Measurements from ENCODE around the gene TRIM31.

TRIM31 gene, protein sequence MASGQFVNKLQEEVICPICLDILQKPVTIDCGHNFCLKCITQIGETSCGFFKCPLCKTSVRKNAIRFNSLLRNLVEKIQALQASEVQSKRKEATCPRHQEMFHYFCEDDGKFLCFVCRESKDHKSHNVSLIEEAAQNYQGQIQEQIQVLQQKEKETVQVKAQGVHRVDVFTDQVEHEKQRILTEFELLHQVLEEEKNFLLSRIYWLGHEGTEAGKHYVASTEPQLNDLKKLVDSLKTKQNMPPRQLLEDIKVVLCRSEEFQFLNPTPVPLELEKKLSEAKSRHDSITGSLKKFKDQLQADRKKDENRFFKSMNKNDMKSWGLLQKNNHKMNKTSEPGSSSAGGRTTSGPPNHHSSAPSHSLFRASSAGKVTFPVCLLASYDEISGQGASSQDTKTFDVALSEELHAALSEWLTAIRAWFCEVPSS

DNA sequence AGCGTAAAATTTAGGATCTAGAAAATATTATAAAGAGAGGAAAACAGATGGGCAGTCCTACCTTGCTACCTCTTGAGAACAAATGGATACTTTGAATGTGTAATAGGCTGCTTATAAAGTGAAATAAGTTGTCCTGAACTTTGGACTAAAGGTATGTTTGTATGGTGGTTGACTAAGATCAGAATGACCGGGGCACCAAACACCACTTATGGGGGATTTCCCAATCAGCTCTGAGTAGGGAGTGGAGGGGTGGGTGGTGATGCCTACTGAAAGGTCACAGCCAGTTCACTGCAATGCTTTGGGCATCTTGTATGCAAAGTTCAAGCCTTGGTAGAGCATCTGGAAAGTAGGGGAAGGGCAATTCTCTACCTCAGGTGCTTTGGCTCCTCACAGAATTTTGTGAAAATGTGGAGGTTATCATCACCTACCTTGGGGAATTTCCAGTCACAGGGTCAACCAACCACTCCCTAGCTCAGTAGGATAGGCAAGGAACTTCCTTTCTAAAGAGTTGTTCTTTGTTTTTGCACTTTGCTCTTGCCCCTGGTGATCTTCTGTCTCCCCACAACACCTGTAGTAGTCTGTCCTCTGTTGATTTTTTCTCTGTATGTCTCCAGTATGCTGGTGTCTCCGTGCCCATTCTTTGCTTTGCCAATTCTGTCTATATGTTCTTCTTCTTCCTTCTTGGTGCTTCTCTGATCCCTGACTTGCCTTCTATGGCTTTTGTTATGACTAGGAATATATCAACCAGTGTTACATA lies at the start of gene TRIM31:
Gene TRIM31 (minus strand): TSS at position 88 of the 757 bp plus-strand sequence. CDS start 285 bp downstream, outside the sequence.
- DNase-seq (ENCODE audit: low spot score) = no peak

DNA sequence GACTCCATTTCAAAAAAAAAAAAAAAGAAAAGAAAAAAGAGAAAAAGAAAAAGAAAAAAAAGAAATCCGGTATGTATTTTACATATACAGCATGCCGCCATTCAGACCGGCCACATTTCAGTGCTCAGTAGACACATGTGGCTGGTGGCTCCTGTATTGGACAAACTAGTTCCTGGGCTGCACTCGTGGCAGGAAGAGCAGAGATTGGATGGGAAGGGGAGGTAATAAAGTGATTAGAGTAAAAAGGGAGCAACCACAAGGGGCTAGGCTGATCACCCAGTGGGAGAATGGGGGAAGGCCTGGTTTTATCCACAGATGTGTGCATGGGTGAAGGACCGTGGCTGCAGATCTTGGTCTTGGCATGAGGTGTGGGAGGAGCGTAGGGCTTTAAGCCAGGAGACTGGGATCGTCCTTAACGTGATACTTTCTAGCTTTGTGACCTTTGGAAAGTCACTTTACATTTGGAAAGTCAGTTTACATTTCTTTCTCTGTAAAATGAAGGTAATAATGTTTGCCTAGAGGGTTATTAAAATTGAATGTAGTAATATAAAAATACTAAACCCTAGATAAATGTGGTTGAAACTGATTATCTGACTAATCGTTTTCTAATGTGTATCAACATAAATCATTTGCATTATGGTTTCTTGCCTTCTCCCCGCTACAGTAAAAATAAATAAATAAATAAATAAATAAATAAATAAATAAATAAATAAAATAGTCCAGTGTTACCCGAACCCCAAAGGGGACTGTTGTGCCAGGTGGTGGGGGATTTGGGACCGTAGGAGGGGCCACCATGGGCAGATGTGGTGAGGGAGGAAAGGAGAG lies 49.6 kb upstream of the TRIM31 start:
- no peak for DNase-seq (ENCODE audit: low spot score)

DNA sequence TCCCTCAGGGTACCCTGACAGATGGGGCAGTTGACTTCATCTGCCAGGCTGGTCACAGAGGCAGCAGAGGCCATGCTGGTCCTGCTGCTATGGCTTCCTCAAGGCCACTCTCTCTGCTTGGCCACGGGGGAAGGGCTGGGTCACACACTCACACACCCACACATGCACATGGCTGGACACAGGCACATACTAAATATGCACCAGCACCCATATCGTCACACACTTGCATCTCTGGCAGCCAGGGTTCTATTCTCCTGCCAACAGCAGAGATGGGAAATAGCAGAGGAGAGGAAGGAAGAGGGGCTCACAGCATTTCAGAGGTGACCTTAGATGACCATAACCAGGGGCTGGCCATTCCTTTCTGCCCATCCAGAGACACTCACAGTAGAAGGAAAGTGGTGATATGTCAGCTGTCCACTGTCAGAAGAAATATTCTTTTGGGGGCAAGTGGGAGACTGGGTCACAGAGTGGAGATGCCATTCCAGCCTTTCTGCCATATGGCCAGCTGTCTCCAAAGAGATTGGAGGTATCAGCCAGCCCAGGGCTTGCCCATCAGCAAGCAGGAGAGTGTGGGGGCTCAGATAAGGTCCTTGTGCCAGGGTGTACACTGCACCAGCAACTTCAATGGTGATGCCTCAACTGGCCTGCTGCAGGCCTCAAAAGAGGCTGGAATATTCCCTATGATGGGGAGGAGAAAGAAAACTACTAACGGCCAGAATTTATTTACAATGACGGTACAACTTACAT lies 48.1 kb upstream of the TRIM31 start, which contains the start of gene TRIM10:
Gene TRIM10 (minus strand): TSS at position 427 of the 747 bp plus-strand sequence. CDS start 353 bp downstream, at position 74.
- DNase-seq (ENCODE audit: low spot score) = no peak

DNA sequence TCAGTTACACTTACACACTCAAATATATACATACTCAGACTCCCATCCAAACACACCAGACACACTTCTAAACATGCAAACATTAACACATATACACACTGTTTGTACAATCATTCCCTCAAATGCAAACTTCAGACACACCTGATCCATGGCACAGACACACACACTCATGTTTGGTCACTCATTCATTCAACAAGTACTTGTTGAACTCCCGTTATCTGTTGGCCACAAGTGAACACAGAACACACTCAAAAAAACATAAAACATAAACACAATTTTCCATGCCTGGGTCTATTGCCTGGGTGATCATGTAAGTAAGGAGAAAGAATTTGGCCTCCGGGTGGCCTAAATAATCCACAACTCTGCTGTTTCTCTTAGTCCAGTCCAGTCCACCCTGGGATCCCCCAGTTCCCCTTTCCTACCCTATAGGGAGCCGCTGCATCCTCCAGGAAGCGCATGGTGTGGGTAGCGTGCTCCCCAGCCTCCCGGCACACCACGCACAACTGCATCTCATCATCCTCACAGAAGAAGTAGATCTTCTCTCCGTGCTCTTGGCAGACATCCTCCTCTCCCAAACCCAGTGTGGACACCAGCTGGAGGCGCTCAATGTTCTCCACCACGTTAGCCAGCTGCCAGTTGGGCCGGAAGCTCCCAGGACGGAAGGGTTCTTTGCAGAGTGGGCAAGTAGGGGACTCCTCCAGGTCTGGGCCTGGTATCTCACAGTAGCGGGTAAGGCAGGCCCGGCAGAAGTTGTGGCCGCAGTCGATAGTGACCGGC lies 47.3 kb upstream of the TRIM31 start:
- no peak for DNase-seq (ENCODE audit: low spot score)

DNA sequence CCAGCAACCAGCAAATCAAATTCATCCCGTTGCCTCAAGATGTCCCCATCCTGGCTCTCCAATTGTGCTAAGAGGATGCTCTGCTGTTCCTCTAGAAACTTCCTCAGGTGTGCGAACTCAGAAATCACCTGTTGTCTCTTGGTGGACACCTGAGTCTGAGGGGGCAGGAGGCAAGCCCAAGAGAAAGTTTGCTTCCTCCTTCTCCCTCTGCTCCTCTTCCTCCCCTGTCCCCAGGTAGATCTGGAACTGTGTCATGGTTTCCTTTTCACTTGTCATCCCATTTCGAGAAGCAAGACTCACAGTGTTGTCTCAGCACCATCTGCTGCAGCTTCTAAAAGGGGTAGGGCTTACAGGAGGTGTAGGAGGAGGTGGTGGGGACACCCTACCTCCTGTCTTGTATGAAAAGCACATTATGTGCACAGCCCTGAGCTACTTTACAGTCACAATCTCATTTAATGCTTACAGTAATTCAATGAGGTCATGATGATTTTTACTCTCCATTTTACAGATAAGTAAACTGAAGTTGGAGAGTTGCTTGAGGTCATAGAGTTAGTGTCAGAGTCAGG lies 45.7 kb upstream of the TRIM31 start:
- no peak for DNase-seq (ENCODE audit: low spot score)

DNA sequence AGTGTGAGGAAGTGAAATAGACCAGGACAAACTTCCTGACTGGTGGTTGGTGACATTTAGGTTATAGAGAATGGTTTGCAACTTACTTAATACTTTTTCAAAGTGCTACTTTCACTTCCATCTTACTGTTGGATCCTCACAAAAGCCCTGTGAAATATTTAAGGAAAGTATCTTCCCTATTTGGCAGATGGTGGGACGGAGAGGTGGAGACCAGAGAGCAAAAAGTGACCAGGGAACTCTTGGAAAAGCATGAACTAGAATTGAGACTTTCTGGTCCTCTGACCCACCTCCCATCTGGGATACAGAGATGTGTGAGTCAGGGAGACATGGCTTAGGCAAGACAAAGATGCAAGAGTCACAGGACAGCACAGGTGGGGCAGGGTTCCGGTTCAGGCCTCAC lies 45.1 kb upstream of the TRIM31 start:
- no peak for DNase-seq (ENCODE audit: low spot score)

DNA sequence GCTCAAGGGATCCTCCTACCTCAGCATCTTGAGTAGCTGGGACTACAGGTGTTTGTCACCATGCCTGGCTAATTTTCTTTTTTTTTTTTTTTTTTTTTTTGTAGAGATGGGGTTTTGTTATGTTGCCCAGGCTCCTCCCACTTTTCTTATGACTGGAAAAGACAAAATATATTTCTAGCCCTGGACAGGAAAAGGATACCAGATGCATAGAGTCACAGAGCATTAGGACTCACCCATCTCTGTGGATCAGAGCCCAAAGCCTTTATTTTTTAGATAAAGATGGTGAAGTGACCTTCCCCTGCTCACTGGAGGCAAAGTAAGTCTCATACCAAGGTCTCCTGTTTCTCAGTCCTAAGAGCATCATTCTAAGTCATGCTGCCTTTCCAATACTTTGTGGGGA lies 44.7 kb upstream of the TRIM31 start:
- no peak for DNase-seq (ENCODE audit: low spot score)

DNA sequence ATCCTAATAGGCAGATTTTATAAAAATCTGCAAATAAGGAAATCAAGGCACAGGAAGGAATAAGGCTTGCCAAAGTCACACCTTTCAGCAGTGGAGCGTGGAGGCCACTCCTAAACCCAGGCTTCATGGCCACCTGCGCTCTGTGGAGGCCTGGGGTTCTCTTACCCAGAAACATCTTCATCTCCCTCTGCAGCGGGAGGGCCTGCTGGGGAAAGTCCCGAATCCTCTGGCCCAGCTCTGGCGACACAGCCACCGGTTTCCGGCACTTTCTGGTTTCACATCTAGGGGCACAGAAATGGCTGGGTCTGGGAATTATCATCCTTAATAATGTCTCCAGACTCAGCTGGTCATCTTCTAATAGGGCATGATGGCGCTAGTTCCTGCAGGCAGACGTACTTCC lies 43.9 kb upstream of the TRIM31 start:
- DNase-seq (ENCODE audit: low spot score) = no peak

DNA sequence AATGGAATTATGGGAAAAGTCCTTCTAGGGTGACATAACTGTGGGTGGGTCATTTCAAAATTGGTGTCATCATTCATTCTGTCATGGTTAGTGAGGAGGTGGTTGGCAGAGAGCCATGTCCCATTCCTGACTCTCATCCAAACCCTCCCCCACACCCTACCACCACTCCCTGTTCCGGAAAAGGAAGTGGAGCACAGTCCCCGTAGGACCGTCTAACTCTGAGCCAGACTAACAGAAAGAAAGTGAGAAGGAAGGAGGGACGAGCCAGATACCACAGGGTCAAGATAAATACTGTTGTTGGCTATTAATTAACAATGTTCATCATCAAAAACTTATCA lies 43.3 kb upstream of the TRIM31 start:
- DNase-seq (ENCODE audit: low spot score) = no peak

DNA sequence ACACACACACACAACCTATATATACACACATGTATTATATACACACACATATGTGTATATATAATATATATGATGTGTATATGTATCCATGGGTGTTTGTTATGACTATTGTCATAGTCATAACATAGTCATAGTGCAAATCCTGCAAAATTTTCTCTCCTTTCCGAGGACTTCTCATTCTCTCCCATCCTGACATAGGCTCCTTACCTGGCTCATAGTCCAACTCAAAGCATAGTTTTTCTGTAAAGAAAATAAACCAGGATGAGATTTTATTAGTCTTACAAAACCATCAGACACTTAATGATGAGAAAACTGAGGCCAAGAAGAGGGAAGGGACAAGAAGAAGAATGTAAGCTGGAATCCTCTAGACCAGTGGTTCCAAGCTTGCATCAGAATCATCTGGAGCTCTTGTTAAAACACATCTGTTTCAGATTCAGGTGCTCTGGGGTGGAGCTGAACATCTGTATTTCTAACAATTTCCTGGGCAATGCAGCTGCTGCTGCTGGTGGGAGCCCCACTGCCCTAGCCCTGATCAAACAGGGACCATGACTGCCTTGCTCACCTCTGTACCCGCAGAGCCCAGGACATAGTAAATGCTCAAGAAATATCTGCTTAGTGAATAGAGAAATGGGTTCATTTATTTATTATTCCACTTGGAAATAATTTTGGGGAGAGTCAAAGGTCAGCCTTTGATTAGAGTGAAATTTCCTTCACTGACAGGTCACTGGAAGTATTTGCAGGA lies 42.8 kb upstream of the TRIM31 start:
- no peak for DNase-seq (ENCODE audit: low spot score)

DNA sequence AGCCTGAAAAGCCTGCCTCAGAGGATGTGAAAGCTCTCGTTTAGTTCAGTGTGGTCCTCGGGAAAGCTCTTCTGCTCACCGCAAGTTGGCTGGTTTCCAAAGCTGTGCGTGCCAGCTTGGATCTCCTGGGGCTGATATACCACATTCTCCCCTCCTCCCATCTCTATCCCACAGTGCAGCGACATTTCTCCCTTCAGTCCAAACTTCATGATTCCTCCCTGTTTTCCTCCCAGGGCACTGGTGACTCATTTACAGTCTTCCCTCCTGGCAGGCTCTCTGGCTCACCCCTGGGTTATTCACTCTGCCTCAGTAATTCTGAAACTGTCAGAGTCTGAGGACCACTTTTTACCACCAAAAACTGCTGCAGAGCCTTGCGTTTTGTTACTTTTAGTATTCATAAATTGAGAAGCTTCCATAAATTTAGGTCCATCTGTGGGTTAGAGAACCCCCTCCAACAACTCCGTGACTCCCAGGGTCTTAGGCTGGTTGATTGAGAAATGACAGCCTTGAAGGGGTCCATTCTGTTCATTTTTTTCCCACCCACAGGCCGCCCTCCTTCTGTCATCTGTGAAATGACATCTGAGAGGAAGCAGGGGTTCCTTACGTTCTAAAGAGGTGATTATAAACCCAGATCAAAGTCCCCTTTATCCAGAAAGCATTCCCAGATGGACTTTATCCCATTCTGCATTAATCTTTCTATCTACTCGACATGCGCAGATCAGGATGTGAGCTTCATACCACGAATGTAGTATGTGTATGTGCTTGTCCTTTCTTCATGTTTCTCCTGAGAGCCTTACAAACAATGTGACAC lies 42.0 kb upstream of the TRIM31 start:
- peak; percentile 81 for DNase-seq (ENCODE audit: low spot score)

DNA sequence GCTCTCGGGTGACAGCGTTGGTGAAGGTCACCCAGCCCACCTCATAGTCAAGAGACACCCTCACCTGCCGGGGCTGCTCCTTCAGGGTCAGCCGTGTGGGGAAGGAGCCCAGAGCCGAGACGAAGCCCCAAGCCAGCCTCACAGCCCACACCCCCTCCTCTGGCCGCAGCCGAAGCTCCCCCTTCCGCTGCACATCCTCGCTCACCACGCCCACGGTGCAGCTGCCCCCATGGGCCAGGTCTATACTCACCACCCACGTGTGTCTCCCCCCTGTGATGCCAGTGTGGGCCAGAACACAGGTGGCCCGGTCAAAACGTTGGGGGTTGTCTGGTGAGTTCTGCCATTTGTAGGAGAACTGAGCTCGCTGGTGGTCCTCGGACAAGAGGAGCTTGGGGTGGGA lies 41.2 kb upstream of the TRIM31 start:
- DNase-seq (ENCODE audit: low spot score) = no peak

DNA sequence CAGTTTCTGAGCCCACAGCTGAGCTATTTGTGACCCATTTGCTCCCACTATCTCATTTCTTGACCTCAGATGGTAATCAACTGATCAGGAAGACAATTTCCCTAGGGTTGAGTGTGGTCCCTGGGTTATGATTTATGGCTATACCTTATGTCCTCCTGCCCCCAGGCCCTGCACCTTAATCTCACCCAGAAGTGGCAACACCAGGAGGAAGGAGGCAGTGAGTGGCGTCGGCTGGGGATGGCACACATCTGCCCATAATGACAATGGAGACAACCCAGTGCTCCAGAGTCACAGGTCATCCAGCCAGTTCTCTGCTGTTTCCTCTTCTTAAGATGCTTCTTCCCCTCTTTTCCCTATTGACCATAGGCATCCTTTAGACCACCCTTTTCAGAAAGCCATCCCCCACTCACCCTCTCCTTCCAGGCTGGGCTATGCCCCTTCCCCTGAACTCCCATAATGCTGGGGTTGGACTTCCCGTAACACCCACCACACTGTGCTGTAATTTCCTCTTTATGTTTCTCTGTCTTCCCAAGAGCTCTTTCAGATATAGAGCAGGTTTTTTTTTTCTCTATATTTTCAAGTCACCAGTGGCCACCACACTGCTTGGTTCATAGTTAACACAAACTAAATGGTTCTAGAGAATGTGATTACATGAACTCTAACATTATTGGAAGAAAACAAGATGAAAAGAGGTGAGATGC lies 40.2 kb upstream of the TRIM31 start:
- DNase-seq (ENCODE audit: low spot score) = no peak

DNA sequence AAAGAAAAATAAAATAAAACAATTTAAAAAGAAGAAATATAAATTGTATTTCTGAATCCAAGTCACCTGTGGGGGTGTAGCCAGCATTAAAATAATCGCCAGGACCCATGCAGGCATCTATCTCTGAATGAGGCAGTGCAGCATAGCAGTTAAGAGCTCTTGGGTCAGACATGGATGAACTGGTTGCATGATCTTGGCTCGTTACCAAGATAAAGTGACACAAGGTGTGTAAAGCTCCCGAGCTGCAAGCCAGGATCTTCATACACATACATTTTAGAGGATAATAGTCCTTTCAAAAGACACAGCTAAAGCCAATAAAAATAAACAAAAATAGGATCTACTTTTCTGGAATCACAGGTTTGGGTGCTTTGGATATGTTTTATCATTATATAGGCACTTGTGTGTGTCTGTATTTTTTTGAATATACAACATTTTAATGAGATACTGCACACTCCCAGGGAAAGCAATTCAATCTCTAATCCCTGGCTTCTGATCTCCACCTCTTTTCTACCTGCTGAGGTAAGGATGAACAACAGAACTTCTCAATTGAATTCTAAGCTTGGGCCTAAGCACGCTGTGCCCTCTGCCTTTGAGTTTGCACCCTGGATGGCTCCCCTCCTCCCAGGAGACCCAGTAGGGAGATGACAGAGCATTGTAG lies 39.3 kb upstream of the TRIM31 start:
- no peak for DNase-seq (ENCODE audit: low spot score)

DNA sequence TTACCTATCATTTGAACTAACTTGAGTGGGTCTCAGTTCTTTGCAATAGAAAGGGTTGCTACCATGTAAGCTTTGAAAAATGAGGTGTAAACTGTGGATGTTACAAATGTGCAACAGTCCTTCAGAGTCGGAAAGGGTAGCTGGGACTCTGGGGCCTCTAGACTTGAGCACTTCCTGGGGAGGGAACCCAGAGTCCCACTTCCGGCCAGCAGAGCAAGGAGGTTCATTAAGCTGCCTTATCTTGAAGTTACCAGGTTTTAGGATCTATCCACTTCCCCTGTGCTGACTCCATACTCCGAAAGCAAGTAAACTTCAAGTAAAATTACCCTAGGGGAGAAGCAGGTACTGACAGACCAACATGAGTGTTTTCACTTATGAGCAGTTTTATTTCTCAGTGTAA lies 38.7 kb upstream of the TRIM31 start:
- DNase-seq (ENCODE audit: low spot score) = no peak

DNA sequence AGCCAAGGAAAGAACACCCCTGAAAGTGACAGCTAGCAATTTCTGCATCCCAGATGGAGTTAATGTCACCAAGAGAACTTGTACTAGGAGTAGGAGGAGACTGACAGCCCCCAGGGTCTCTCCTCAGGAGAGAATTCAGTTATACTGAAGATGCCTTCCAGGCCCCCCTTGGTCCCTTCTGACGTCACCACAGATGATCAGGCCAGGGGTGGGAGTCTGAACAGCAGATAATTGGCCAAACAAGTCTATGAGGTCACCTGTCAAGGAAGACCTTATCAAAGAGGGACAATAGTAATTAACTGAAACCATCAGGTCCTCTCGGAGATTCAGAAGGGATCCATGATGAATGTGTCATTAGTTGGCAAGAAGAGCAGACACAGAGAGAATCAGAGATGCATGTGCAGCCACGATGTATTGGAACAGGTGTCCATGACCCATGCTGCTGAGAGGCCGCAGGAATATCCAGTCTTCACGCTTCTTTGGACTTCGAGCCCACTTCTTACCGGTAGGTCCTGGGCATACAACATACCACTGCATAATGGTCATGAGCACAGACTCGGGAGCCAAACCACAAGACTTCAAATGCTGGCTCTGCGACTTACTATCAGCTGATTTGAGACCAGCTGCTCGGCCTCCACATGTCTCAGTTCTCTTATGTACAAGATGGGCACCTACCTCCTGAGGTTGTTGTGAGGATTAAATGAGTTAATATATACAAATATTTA lies 37.9 kb upstream of the TRIM31 start:
- DNase-seq (ENCODE audit: low spot score) = peak; percentile 31

DNA sequence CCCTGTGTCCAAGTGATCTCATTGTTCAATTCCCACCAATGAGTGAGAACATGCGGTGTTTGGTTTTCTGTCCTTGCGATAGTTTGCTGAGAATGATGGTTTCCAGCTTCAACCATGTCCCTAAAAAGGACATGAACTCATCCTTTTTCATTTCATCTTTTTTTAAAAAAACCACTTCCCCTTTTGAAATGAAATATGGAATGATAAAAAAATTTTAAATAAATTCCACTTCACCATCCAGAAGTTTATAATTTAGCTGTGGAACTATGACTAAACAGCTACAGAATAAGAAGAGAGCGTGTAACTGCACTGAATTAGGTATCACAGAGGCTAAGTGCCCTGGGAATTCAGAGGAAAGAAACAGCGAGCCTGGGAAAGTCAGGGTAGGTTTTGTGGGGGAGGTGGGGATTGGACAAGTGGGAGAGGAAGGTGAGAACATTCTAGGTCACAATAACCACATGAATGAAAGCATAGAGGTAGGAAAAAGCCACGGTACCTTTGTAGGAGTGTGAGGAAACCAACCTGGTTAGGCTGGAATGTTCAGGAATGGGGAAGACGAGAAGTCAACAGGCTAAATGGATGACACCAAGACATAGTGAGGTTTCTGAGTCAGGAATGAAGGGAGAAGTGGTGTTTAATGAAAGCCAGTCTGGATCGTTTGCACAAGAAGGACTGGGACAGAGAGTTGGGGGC lies 37.1 kb upstream of the TRIM31 start:
- no peak for DNase-seq (ENCODE audit: low spot score)
